Liver (tissue), 9 donors: ENCODE data around the gene EVI5. TPM values are rescaled to one million over a fixed set of nuclear protein-coding genes. Genes with fewer than 3 reads are reported as not detected.
A peak's percentile ranks its signal among the peaks of the same experiment; 100 is the strongest.
"Not testable (repeated sequence)": the region's sequence is repeated elsewhere in the genome, so short reads cannot be mapped to it uniquely, and the experiment has no call there.

Source experiments
- DNase-seq: peaks from one replicate; pipeline ENCODE4 v3.0.0-alpha.2; 2017; ENCODE audit warnings: low spot score
- H3K27ac ChIP-seq, 2 donors: one replicate each; pipeline ENCODE4 v1.7.0; 2013; ENCODE audit warnings: inconsistent platforms in 2 of 2, low read length in 2 of 2, control low read depth in 1 of 2, low read depth in 1 of 2, mild to moderate bottlenecking in 1 of 2
- H3K27me3 ChIP-seq, 4 donors: one replicate each; pipeline versions ENCODE4 v1.6.1 to v1.7.0; 2013; ENCODE audit warnings: low read length in 3 of 4, inconsistent platforms in 1 of 4, mild to moderate bottlenecking in 1 of 4, moderate library complexity in 1 of 4; ENCODE audit not compliant: control insufficient read depth in 4 of 4, insufficient read depth in 4 of 4
- H3K36me3 ChIP-seq, 4 donors: one replicate each; pipeline versions ENCODE4 v1.6.1 to v1.7.0; 2013; ENCODE audit warnings: low read length in 3 of 4, mild to moderate bottlenecking in 3 of 4, low read depth in 1 of 4, moderate library complexity in 1 of 4; ENCODE audit not compliant: control insufficient read depth in 4 of 4, insufficient read depth in 3 of 4
- H3K4me1 ChIP-seq, 4 donors: one replicate each; pipeline versions ENCODE4 v1.6.1 to v1.7.0; 2013; ENCODE audit warnings: low read length in 3 of 4, mild to moderate bottlenecking in 3 of 4, moderate library complexity in 1 of 4; ENCODE audit not compliant: control insufficient read depth in 4 of 4, insufficient read depth in 4 of 4
- H3K4me3 ChIP-seq, 3 donors: one replicate each; pipeline versions ENCODE4 v1.6.1 to v1.7.0; 2013; ENCODE audit warnings: low read length in 3 of 3, control low read depth in 1 of 3, low read depth in 1 of 3, mild to moderate bottlenecking in 1 of 3
- H3K9ac ChIP-seq, 2 donors: one replicate each; pipeline ENCODE4 v1.7.0; 2013; ENCODE audit warnings: low read length in 2 of 2, mild to moderate bottlenecking in 2 of 2, moderate library complexity in 2 of 2, control low read depth in 1 of 2, low read depth in 1 of 2
- H3K9me3 ChIP-seq, 4 donors: one replicate each; pipeline versions ENCODE4 v1.6.1 to v1.7.0; 2013; ENCODE audit warnings: low read length in 3 of 4; ENCODE audit not compliant: control insufficient read depth in 4 of 4
- ATF3 ChIP-seq: IDR thresholded peaks from 2 replicates; pipeline ENCODE4 v1.6.1; 2016; ENCODE audit warnings: antibody characterized with exemption
- CTCF ChIP-seq: fragments of 150-350 bp; IDR thresholded peaks from 2 replicates; pipeline ENCODE4 v1.5.1; 2017; ENCODE audit warnings: improper control_type of control experiment, low read depth, low read length; ENCODE audit not compliant: missing input control
- EGR1 ChIP-seq, 2 donors: IDR thresholded peaks; 2 replicates each; pipeline ENCODE4 v1.6.1; 2016 to 2018; ENCODE audit warnings: antibody characterized with exemption in 2 of 2, low read depth in 2 of 2
- FOXA1 ChIP-seq: IDR thresholded peaks from 2 replicates; pipeline ENCODE4 v1.6.1; 2016; ENCODE audit warnings: antibody characterized with exemption
- FOXA2 ChIP-seq: IDR thresholded peaks from 2 replicates; pipeline ENCODE4 v1.6.1; 2016; ENCODE audit warnings: antibody characterized with exemption
- GABPA ChIP-seq, 2 donors: IDR thresholded peaks in 1 of 2; conservative IDR thresholded peaks in 1 of 2; 2 replicates each; pipeline ENCODE4 v1.6.1; 2016; ENCODE audit warnings: antibody characterized with exemption in 2 of 2, mild to moderate bottlenecking in 1 of 2, moderate library complexity in 1 of 2
- HNF4A ChIP-seq, 2 donors: conservative IDR thresholded peaks; 2 replicates each; pipeline ENCODE4 v1.6.1; 2016; ENCODE audit warnings: antibody characterized with exemption in 2 of 2, mild to moderate bottlenecking in 2 of 2
- JUND ChIP-seq, 2 donors: IDR thresholded peaks; 2 replicates each; pipeline ENCODE4 v1.6.1; 2016; ENCODE audit warnings: antibody characterized with exemption in 2 of 2
- MAX ChIP-seq: IDR thresholded peaks from 2 replicates; pipeline ENCODE4 v1.6.1; 2016; ENCODE audit warnings: antibody characterized with exemption
- NR2F2 ChIP-seq: IDR thresholded peaks from 2 replicates; pipeline ENCODE4 v1.6.1; 2016; ENCODE audit warnings: antibody characterized with exemption
- RAD21 ChIP-seq, 2 donors: IDR thresholded peaks; 2 replicates each; pipeline ENCODE4 v1.6.1; 2016; ENCODE audit warnings: antibody characterized with exemption in 2 of 2, mild to moderate bottlenecking in 2 of 2
- REST ChIP-seq: IDR thresholded peaks from 2 replicates; pipeline ENCODE4 v1.6.1; 2016; ENCODE audit warnings: antibody characterized with exemption, mild to moderate bottlenecking
- RXRA ChIP-seq, 2 donors: IDR thresholded peaks; 2 replicates each; pipeline ENCODE4 v1.6.1; 2017 to 2018; ENCODE audit warnings: antibody characterized with exemption in 2 of 2, mild to moderate bottlenecking in 1 of 2
- TAF1 ChIP-seq: conservative IDR thresholded peaks from 2 replicates; pipeline ENCODE4 v1.6.1; 2016; ENCODE audit warnings: antibody characterized with exemption, mild to moderate bottlenecking
- YY1 ChIP-seq: IDR thresholded peaks from 2 replicates; pipeline ENCODE4 v1.6.1; 2016; ENCODE audit warnings: antibody characterized with exemption, mild to moderate bottlenecking
- ZBTB33 ChIP-seq: IDR thresholded peaks from 2 replicates; pipeline ENCODE4 v1.6.1; 2016; ENCODE audit warnings: antibody characterized with exemption
- WGBS: extraction: QIAGEN DNeasy Blood & Tissue Kit; methylation state at CpG from one replicate; pipeline ENCODE4 v1.1.7; 2013; 5-methylcytosine and 5-hydroxymethylcytosine counted together
- polyA plus RNA-seq, 2 donors: library from polyadenylated mRNA; stranded (reverse) in 1 of 2; unstranded in 1 of 2; fragments of 200-250 nt in 1 of 2; fragments of >200 nt in 1 of 2; fragmentation: Nextera tagmentation in 1 of 2; extraction: Ambion mirVana in 1 of 2; gene quantifications; one replicate each; pipeline versions ENCODE4 v1.2.1 to v1.2.3, GENCODE V29; 2013 to 2015
- total RNA-seq, 2 donors: library from RNA; depleted of rRNA; stranded (reverse); fragments of >200 nt; gene quantifications; one replicate each; pipeline ENCODE4 v1.2.3, GENCODE V29; 2014
- donor health status: healthy.
- donor health status: healthy.
- donor health status: healthy.
- donor health status: healthy.
- donor health status: healthy.

The EVI5 gene
- total and polyA plus RNA-seq, 4 donors, result 4.0 to 35.9 (median 19.1) TPM

GRCh38 chr1:92784021-92784638 lies 778 bp downstream of the EVI5 start:
- 5% methylated on average over 24 of the region's 25 CpGs for WGBS
- Histone ChIP-seq H3K27me3 (no peaks in the 10 kb centered on the region), H3K36me3 (no peaks in the 10 kb centered on the region), H3K9me3 (no peaks in the 10 kb centered on the region), H3K9ac (peak overlapping the region; percentile 84 to 93), H3K4me1 (peaks cover 0 to 11% (median 4%) of the 10 kb centered on the region in 4 donors), H3K4me3 (peak overlapping the region; percentile 72 to 89 (median 79)), H3K27ac (peak overlapping the region; percentile 99)
- TF ChIP-seq GABPA (IDR thresholded peaks at IDR 0.05 in 1 of 2, conservative IDR thresholded peaks at IDR 0.05 in 1 of 2) (no peak), YY1 (no peak), FOXA1 (no peak), ZBTB33 (no peak), MAX (no peak), EGR1 (IDR thresholded peaks at IDR 0.05; ENCODE audit: low read depth in 2 of 2) (no peak), ATF3 (no peak), RAD21 (IDR thresholded peaks at IDR 0.05) (no peak)
- DNase-seq, result peak; percentile 43

GRCh38 chr1:92783550-92783949 lies 1.4 kb downstream of the EVI5 start:
- not testable (repeated sequence) for H3K36me3 ChIP-seq, H3K27me3 ChIP-seq, H3K9me3 ChIP-seq, DNase-seq
- Histone ChIP-seq H3K9ac (peak overlapping the region in 1 of 2 donors; percentile 84), H3K4me3 (peak overlapping the region in 2 of 3 donors; percentile 72 to 89), H3K27ac (peak overlapping the region; percentile 99), H3K4me1 (peaks cover 0 to 11% (median 4%) of the 10 kb centered on the region in 4 donors)
- 64% methylated on average over 14 of the region's 14 CpGs for WGBS

- Histone ChIP-seq H3K27me3 (no peaks in the 10 kb centered on the region), H3K4me3 (no peak overlapping the region), H3K4me1 (no peaks in the 10 kb centered on the region), H3K9me3 (no peaks in the 10 kb centered on the region), H3K36me3 (no peaks in the 10 kb centered on the region), H3K9ac (no peak overlapping the region), H3K27ac (no peak overlapping the region)
- no peak for DNase-seq
- TF ChIP-seq GABPA (IDR thresholded peaks at IDR 0.05 in 1 of 2, conservative IDR thresholded peaks at IDR 0.05 in 1 of 2), result no peak
- TF ChIP-seq CTCF, result no peak
- no peak for TF ChIP-seq FOXA1
- TF ChIP-seq MAX, result no peak
- TF ChIP-seq HNF4A (conservative IDR thresholded peaks at IDR 0.05), result no peak
- no peak for TF ChIP-seq ATF3
- TF ChIP-seq TAF1, result no peak
- no peak for TF ChIP-seq REST
- TF ChIP-seq FOXA2, result no peak
- no peak for TF ChIP-seq YY1
- no peak for TF ChIP-seq RAD21 (IDR thresholded peaks at IDR 0.05)
- TF ChIP-seq JUND (IDR thresholded peaks at IDR 0.05), result no peak
- TF ChIP-seq RXRA (IDR thresholded peaks at IDR 0.05), result no peak
- TF ChIP-seq NR2F2, result no peak
- WGBS, result 89% methylated on average over 1 of the region's 1 CpG
Observed at GRCh38 chr1:92778376-92778775, 6.5 kb downstream of the EVI5 start.
